Amniotic epithelial cell (primary cell): ENCODE results near the gene GOLGA6B.
"Not testable (repeated sequence)": the region's sequence is repeated elsewhere in the genome, so short reads cannot be mapped to it uniquely, and the experiment has no call there.

Source experiments
- DNase-seq: peaks from one replicate; pipeline ENCODE4 v3.0.0-alpha.2; 2010; ENCODE audit warnings: low read depth

Gene GOLGA6B

DNA sequence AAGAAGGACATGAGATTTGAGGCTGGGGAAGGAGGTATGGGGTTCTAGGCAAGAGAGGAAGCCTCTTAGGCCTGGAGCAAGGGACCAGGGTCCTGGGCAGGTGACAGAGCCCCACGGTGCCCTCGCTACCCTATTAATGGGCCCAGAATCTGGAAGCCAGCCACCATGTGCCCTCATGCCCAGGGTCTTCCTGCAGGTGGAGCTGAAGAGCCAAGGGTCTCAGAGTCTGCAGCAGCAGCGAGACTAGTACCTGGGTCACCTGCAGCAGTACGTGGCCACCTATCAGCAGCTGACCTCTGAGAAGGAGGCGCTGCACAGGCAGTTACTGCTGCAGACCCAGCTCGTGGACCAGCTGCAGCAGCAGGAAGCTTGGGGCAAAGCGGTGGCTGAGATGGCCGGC is 9.4 kb downstream of the GOLGA6B start:
- not testable (repeated sequence) for DNase-seq

DNA sequence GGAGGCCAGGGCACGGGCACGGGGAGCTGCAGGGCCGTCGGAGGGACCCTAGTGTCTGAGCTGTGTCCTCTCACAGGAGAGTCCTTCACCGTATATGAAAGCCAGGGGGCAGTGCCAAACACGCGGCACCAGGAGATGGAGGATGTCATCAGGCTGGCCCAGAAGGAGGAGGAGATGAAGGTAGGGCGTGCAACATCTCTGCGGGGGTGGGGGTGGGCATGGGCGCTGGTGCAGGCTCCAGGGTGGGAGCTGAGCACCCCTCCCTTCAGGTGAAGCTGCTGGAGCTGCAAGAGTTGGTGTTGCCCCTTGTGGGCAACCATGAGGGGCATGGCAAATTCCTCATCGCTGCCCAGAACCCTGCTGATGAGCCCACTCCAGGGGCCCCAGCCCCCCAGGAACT is 11.2 kb downstream of the GOLGA6B start:
- not testable (repeated sequence) for DNase-seq

DNA sequence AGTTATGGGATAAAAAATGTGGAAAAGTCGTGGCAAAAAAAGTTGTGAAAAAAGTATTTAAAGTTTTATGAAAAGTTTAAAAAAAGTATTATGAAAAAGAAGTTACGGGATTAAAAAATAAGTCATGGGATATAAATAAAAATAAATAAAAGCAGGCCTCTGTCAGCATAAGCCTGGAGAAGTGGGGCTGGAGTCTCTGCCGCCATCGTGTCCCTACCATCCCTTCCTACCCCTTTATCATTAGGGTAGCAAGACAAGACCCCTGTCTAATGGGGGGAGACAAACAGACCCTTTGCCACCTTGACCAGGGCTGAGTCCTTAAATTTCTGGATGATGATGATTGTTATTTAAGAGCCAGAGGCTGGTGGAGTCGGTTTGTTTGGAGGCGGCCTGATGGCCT is 15.3 kb downstream of the GOLGA6B start:
- DNase-seq = not testable (repeated sequence)

DNA sequence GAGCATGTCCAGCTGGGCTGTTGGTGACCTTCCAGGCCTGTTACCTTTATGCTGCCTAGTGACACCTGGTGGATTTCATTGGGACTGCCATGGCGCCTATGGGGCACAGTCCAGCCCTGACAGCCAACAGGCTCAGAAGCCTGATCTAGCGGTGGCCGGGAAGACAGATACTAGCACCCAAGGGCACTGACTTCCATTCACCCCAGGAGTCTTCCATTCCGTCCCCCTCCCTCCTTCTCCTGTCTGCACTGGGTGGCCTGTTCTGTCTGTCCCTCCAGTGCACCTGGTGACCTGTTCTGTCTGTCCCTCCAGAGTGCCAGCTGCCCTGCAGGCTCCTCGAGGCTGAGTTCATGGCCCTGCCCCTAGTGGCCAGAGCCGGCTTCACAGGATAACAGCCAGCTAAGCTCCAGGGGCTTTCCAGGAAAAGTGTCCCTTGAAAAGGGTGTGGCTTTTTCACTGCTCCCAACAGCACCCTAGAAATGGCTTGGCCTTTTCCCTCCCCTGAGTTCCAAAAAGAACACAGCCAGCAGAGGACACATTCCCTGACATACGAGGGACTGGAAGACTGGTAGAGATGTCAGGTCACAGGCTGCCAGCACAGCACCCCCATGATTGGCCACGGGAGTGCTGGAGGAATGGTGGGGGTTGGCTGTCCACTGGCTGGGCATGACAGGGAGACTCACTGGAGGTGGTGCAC is 16.3 kb downstream of the GOLGA6B start:
- peak; percentile 38 for DNase-seq

DNA sequence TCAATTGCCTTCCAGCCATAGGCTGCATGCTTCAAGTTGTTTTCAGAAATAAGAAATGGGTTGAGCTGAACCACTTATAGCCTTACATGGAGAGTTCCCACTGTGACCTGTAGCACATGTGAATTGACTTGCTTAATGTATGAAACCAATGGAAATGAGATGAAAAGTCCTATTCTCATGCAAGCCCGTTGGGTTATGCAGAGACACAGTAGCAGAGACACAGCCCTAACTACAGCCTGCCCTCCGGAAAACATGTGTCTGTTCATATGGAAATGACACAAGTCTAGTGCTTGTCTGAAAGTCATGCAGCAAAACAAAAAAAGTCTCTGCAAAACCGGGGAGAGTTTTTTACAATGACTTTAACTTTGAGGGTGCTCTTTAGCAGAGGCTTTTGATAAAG is 17.0 kb downstream of the GOLGA6B start:
- no peak for DNase-seq

DNA sequence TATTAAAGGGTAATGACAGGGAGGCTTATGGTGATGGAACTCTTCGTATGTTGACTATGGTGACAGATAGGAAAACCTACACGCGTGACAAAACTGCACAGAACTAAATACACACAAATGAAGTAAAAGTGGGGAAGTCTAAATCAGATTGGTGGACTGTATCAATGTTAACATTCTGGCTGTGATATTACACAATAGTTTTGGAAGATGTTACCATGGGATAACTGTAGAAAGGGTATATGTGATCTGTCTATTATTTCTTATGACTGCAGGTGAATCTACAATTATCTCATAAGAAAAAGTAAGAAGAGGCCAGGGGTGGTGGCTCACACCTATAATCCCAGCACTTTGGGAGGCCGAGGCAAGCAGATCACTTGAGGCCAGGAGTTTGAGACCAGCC is 22.3 kb downstream of the GOLGA6B start:
- no peak for DNase-seq

DNA sequence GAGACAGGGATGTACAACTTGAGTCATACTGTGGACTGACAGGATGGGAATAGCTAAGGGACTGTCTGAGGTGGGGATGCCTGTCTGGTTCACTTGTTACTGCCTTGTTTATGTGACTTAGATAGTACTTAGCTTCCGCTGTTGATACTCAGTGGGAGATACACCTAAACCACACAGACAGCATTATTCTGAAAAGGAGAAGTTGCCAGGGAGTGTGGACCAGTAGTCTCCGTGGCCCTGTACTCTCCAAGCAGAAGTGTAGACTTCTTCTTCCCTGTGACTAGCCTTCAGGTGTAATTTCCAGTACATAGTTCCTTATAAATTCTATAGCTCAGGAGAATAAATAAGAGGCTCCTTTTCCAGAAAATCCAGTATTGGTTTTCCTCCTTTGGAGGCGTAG is 26.4 kb downstream of the GOLGA6B start:
- no peak for DNase-seq

DNA sequence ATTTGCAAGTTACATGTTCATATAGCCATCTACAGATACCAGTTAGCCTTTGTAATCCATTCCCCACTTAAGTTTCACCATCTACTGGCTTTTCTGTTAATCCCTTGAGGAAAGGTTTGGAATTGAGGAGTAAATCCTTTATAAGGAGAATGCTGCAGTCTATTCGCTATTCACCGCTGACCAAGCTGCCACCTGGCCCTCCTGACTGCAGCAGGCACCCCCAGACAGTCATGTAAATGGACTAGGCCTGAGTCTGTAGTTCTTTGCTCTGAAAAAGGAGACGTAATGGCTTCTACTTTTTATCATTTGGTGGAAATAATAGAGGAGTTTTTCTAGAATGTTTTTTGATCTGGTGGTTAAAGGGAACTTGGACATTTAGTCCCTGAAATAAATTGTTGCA is 28.3 kb downstream of the GOLGA6B start:
- no peak for DNase-seq

DNA sequence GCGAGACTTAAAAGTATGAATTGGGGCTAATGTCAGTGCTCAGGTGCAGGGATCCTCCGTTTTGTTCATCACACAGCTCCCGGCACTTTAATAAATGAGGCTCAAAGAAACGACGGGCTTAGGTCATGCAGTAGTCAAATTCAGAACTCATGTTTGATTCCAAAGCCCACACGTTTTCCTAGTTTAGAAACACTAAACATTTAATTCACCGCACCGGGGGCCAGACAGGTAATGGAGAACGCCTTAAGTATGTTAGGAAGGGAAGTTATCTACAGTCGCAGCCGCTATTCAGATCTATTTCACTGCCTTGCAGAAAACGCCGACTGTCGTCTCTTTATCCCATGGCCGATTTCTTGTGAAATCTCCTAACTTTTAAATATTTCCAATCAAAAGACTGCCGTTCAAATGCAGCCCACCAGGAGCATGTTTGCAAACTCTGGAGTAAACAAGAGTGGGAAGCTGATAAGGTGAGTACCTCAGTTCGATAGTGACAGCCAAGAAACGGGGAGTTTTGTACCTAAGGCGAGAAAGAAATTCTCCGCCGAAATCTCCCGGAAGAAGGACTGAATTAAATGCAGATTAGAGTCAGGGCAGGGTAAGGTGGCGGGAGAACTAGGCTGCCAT is 30.9 kb downstream of the GOLGA6B start:
- no peak for DNase-seq

DNA sequence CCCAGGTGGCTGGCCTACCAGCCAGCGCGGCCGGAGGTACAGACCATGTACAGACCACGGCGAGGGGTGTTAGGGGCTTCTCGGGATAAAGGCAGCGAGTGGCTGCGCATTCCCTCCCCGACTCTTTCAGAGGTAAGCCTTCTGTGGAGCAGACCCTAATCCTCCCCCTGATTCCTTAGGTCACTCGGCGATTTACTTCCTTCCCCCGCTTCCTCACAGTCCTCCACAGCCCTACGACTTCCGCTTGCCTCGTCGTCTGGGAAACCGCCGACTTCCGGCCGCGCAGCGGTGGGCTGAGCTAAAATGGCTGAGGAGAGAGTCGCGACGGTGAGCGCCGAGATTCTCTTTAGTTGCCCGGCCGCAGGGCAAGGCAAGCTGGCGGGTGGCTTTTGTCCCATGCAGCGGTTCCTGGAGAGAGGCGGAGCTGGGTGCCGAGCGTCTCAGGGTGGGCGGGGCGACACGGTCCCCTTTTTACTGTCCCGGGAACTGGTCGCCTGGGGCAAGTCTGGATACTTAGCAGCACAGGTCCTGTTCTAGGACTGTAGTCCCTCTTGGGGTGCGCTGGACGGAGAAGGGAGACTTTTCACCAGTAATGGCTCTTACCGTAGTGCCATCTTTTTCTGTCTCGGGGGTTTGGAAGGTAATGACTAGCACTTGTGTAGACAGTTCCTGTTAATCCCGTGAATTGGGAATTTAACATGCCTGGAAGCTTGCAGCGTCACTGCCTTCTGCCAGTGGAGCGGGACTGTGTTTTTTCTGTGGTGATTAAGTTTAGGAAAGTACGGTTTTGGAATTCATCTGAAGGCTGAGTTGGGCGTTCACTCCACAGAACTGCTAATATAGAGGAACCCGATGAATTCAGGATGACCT is 31.7 kb downstream of the GOLGA6B start, which contains the start of the genes BBS4 and HIGD2B:
BBS4 (plus strand) TSS at position 283 of the 870 bp plus-strand sequence; CDS start at position 304, 21 bp downstream.
HIGD2B (minus strand) TSS at position 258 of the 870 bp plus-strand sequence. CDS start 9,808 bp downstream, outside the sequence.
- peak; percentile 82 for DNase-seq

DNA sequence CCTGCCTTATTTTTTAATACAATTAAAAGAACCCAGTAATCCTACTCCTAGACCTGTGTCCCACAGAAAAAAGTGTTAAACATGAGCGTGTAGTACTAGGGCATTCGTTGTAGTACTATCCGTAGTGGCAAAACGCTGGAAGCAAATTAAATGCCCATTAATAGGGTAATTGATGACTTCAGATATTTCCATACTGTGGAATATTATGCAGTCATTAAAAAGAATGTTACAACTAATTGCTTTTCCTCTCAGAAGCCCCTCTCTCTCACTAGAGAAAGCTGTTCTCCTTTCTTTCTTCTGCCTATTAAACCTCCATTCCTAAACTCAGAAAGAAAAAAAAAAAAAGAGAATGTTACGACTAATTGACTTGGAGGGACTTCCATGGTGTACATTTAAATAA is 34.2 kb downstream of the GOLGA6B start:
- no peak for DNase-seq

DNA sequence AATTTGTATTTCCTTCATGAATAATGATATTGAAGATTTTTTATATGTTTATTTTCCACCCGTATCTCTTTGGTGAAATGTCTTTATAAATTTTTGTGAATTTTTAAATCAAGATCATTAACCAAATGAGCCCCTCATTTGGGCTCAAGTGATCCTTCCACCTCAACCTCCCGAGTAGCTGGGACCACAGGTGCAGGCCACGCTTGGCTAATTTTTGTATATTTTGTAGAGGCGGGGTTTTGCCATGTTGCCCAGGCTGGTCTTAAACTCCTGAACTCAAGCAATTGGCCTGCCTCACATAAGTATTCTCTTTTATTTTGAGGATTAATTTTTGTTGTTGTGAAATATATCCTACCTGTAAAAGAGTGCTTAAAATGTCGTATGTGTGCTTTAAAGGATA is 36.4 kb downstream of the GOLGA6B start:
- no peak for DNase-seq

DNA sequence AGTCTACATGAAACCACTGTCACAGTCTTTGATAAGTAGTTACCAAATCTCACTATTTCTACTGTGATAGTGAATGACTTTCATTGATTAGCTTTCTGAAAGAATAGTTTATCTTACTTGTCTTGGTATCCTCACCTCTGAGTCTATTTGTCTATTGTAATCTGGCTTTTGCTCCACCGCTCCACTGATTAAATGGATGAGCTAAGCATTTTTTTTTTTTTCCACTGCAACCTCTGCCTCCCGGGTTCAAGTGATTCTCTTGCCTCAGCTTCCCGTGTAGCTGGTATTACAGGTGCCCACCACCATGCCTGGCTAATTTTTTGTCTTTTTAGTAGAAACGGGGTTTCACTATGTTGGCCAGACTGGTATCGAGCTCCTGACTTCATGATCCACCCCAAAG is 44.4 kb downstream of the GOLGA6B start:
- no peak for DNase-seq

DNA sequence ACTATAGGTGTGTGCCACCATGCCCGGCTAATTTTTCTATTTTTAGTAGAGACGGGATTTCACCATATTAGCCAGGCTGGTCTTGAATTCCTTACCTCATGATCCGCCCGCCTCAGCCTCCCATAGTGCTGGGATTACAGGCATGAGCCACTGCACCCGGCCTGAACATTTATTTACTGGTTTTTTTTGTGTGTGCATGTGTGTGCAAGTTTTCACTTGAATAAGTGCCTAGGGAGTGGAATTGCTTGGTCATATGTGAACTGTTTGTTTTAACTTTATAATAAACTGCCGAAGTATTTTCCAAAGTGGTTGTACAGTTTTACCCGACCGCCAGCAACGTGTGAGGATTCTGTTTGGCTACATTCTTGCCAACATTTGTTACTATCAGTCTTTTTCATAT is 45.6 kb downstream of the GOLGA6B start:
- no peak for DNase-seq

DNA sequence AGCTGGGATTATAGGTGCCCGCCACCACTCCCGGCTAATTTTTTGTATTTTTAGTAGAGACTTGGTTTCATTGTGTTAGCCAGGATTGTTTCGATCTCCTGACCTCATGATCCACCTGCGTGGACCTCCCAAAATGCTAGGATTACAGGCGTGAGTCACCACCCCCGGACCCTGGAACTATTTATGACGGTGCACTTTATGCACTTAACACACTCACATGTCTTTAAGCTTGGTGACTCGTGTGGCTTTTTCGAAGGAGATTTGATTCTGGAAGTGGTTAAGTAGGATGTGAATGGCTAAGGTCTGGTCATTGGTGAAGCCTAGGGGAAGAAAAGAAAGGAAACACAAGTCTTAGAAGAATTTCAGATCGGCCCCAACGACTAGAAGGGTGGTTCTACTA is 51.8 kb downstream of the GOLGA6B start:
- peak; percentile 21 for DNase-seq

DNA sequence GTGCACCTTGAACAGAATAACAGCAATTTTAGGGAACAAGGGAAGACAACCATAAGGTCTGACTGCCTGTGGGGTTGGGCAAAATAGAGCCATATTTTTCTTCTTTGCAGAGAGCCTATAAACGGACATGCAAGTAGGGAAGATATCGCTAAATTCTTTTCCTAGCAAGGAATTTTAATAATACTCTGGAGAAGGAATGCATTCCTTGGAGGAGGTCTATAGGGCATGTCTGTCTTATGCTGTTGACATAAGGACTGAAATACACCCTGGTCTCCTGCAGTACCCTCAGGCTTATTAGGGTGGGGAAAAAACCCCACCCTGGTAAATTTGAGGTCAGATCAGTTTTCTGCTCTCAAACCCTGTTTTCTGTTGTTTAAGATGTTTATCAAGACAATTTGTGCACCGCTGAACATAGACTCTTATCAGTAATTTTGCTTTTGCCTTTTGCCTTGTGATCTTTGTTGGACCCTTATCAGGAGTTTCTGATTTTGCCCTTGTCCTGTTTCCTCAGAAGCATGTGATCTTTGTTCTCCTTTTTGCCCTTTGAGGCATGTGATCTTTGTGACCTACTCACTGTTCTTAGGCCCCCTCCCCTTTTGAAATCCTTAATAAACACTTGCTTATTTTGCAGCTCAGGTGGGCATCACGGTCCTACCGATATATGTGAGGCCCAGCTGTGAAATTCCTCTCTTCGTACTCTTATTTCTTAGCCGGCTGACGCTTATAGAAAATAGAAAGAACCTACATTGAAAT is 54.2 kb downstream of the GOLGA6B start:
- DNase-seq = not testable (repeated sequence)
